Measurements from ENCODE around the gene TMEM63C. TPM values are rescaled to one million over a fixed set of nuclear protein-coding genes. Genes with fewer than 3 reads are reported as not detected.

TMEM63C gene
- total RNA-seq, 3 donors from 2014 or later (not counting 1 experiment from before 2014, with no cell fraction given), result 1.5 to 5.1 (median 2.1) TPM

- H3K4me3 ChIP-seq (ENCODE audit: low read length), result no peak overlapping the region
- no peak for DNase-seq
- Mint-ChIP-seq H3K4me1 (no peaks in the 10 kb centered on the region), H3K27ac (no peak overlapping the region), H3K36me3 (peaks cover under 1% of the 10 kb centered on the region), H3K27me3 (ENCODE audit: low read depth in 2 of 2) (peaks cover 13 to 16% of the 10 kb centered on the region in 2 donors), H3K9me3 (peaks cover under 1 to 1% of the 10 kb centered on the region in 2 donors), H3K4me3 (no peak overlapping the region)
- TF ChIP-seq, protein P1, sequence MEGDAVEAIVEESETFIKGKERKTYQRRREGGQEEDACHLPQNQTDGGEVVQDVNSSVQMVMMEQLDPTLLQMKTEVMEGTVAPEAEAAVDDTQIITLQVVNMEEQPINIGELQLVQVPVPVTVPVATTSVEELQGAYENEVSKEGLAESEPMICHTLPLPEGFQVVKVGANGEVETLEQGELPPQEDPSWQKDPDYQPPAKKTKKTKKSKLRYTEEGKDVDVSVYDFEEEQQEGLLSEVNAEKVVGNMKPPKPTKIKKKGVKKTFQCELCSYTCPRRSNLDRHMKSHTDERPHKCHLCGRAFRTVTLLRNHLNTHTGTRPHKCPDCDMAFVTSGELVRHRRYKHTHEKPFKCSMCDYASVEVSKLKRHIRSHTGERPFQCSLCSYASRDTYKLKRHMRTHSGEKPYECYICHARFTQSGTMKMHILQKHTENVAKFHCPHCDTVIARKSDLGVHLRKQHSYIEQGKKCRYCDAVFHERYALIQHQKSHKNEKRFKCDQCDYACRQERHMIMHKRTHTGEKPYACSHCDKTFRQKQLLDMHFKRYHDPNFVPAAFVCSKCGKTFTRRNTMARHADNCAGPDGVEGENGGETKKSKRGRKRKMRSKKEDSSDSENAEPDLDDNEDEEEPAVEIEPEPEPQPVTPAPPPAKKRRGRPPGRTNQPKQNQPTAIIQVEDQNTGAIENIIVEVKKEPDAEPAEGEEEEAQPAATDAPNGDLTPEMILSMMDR (IDR thresholded peaks at IDR 0.05), result no peak
- peaks cover 2% of the 10 kb centered on the region for H3K27me3 ChIP-seq (ENCODE audit: control insufficient read depth, insufficient read depth, low read length)
- H3K9me3 ChIP-seq (ENCODE audit: control insufficient read depth, insufficient read depth, low read length), result no peaks in the 10 kb centered on the region
- H3K36me3 ChIP-seq (ENCODE audit: control insufficient read depth, insufficient read depth, low read length), result no peaks in the 10 kb centered on the region
- no peak for ATAC-seq
- WGBS (ENCODE audit: insufficient coverage), result 85% methylated on average over 2 of the region's 3 CpGs
- intact Hi-C loops (cut with micrococcal nuclease), result no loop called here
- peaks cover under 1% of the 10 kb centered on the region for H3K4me1 ChIP-seq (ENCODE audit: control insufficient read depth, insufficient read depth, low read length)
- no peak overlapping the region for H3K27ac ChIP-seq (ENCODE audit: low read length)
These were observed 5.8 kb upstream of the TMEM63C start for GRCh38 chr14:77175843-77176242.

DNA sequence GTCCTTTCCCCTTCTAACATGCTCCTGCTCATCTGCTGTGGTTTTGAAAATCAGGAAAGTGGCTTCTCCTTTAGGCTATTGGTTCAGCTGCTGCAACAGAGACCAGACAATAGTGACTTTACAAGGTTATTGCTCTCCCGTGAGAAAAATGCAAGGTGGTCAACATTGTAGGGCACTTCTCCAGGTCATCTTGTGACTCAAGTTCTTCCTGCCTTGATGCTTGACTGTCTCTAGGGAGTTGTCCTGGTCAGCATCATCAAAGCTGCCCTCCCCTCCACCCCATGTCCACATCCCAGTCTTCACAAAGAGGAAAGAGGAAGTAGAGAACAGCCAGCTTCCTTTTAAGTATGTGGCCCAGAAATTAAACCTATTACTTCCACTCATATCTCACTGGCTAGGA is 3.9 kb upstream of the TMEM63C start:
- Histone ChIP-seq H3K4me3 (ENCODE audit: low read length) (no peak overlapping the region), H3K9me3 (ENCODE audit: control insufficient read depth, insufficient read depth, low read length) (no peaks in the 10 kb centered on the region), H3K4me1 (ENCODE audit: control insufficient read depth, insufficient read depth, low read length) (peaks cover 19% of the 10 kb centered on the region), H3K27me3 (ENCODE audit: control insufficient read depth, insufficient read depth, low read length) (peaks cover 9% of the 10 kb centered on the region), H3K36me3 (ENCODE audit: control insufficient read depth, insufficient read depth, low read length) (no peaks in the 10 kb centered on the region), H3K27ac (ENCODE audit: low read length) (no peak overlapping the region)
- ATAC-seq (no peak), DNase-seq (no peak)
- no peak overlapping the region for H3K4me3 Mint-ChIP-seq
- H3K4me1 Mint-ChIP-seq, result peaks cover 4 to 16% of the 10 kb centered on the region in 2 donors
- intact Hi-C loops (cut with micrococcal nuclease), result no loop called here
- H3K9me3 Mint-ChIP-seq, result no peaks in the 10 kb centered on the region
- no peak overlapping the region for H3K27ac Mint-ChIP-seq
- WGBS (ENCODE audit: insufficient coverage), result 50% methylated on average over 1 of the region's 1 CpG
- TF ChIP-seq, protein P1 (IDR thresholded peaks at IDR 0.05), result no peak
- peaks cover 13 to 18% of the 10 kb centered on the region in 2 donors for H3K27me3 Mint-ChIP-seq (ENCODE audit: low read depth in 2 of 2)
- H3K36me3 Mint-ChIP-seq, result no peaks in the 10 kb centered on the region

DNA sequence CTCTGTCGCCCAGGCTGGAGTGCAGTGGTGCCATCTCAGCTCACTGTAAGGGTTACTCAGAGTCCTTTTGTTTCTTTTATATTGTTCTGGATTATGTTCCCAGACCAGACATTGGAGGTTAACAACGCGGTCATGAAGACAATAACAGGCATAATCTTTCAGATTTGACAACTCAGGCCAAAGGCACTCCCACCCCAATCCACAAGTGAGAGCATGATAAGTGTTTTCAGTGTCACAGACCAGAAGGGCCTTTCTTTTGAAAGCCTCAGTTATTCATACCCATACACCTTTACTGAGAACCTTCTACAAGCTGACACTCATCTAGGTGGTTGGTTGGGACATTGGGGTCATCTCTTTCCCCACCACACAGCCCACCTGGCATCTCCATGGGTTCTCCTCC is 2.9 kb upstream of the TMEM63C start:
- Histone ChIP-seq H3K27me3 (ENCODE audit: control insufficient read depth, insufficient read depth, low read length) (peaks cover 7% of the 10 kb centered on the region), H3K36me3 (ENCODE audit: control insufficient read depth, insufficient read depth, low read length) (no peaks in the 10 kb centered on the region), H3K4me1 (ENCODE audit: control insufficient read depth, insufficient read depth, low read length) (peaks cover 28% of the 10 kb centered on the region), H3K9me3 (ENCODE audit: control insufficient read depth, insufficient read depth, low read length) (no peaks in the 10 kb centered on the region), H3K27ac (ENCODE audit: low read length) (no peak overlapping the region), H3K4me3 (ENCODE audit: low read length) (no peak overlapping the region)
- peaks cover 6 to 17% of the 10 kb centered on the region in 2 donors for H3K4me1 Mint-ChIP-seq
- intact Hi-C loops (cut with micrococcal nuclease), result no loop called here
- no peak for DNase-seq
- 60% methylated on average over 3 of the region's 3 CpGs for WGBS (ENCODE audit: insufficient coverage)
- H3K9me3 Mint-ChIP-seq, result no peaks in the 10 kb centered on the region
- H3K27me3 Mint-ChIP-seq (ENCODE audit: low read depth in 2 of 2), result peaks cover 6 to 14% of the 10 kb centered on the region in 2 donors
- TF ChIP-seq, protein P1 (IDR thresholded peaks at IDR 0.05), result no peak
- no peak overlapping the region for H3K27ac Mint-ChIP-seq
- no peak for ATAC-seq
- H3K36me3 Mint-ChIP-seq, result no peaks in the 10 kb centered on the region
- no peak overlapping the region for H3K4me3 Mint-ChIP-seq

All from natural killer cell (primary cell).